Measurements from ENCODE around the gene SPECC1L.

DNA sequence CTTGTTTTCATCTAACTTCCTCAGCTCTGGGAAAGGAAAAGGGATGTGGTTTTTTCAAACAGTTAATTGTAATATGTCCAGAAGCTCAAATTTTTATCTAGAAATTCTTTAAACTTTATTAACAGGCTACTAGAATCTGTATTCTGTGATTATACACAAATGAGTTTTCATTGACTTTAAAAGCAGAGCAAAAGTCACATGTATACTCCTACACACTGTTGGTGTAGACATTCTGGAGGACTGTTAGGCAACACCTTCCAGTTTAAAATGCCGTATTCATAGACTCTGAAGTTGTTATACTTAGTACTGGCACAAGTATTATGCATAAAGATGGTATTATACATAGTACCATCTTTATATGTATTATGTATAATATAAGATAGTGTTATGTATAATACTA lies 64.9 kb downstream of the SPECC1L start:
- TF ChIP-seq POLR2A (IDR thresholded peaks at IDR 0.05; ENCODE audit: low read length) (no peak), GATA1 (IDR thresholded peaks at IDR 0.05; ENCODE audit: low read depth, low read length) (no peak)
